HTR-8/SVneo (cell line): Measurements from ENCODE around the gene HLA-E.
A peak's percentile ranks its signal among the peaks of the same experiment; 100 is the strongest.
"Not testable (repeated sequence)": the region's sequence is repeated elsewhere in the genome, so short reads cannot be mapped to it uniquely, and the experiment has no call there.

Experiments used
- DNase-seq: peaks from one replicate; pipeline ENCODE4 v3.0.0; 2011; ENCODE audit warnings: low spot score, mixed read lengths; ENCODE audit not compliant: insufficient read length
- FAIRE-seq: peaks from 2 replicates; lab custom pipeline; 2011; peaks lifted over from hg19 to GRCh38; lab: Jason Lieb, UNC

Gene HLA-E

DNA sequence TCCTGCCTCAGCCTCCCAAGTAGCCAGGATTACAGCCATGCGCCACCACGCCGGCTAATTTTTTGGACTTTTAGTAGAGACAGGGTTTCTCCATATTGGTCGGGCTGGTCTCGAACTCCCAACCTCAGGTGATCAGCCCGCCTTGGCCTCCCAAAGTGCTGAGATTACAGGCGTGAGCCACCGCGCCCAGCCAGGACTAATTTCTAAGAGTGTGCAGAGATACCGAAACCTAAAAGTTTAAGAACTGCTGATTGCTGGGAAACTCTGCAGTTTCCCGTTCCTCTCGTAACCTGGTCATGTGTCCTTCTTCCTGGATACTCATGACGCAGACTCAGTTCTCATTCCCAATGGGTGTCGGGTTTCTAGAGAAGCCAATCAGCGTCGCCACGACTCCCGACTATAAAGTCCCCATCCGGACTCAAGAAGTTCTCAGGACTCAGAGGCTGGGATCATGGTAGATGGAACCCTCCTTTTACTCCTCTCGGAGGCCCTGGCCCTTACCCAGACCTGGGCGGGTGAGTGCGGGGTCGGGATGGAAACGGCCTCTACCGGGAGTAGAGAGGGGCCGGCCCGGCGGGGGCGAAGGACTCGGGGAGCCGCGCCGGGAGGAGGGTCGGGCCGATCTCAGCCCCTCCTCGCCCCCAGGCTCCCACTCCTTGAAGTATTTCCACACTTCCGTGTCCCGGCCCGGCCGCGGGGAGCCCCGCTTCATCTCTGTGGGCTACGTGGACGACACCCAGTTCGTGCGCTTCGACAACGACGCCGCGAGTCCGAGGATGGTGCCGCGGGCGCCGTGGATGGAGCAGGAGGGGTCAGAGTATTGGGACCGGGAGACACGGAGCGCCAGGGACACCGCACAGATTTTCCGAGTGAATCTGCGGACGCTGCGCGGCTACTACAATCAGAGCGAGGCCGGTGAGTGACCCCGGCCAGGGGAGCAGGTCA is at the start of gene HLA-E:
HLA-E (plus strand) TSS at position 429 of the 945 bp plus-strand sequence; CDS start at position 452, 23 bp downstream.
- DNase-seq (peak; percentile 97), FAIRE-seq (no peak)

DNA sequence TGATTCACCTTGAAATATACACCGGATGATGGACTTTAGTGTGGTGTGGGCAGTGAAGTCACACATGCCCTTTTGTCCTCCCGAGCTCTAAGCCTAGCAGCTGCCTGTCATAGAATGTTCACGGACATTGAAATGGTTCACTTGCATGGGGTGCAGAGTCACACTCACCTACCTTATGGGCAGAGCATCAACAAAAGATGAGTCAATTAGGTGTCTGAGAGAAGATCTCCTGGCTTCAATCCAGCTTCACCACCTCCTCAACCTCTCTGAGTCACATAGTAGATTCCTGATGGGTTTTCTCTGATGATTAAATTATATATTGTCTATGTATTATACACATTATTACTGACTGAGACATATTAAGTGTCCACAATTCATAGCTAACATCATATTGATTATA is 48.1 kb upstream of the HLA-E start:
- no peak for DNase-seq
- FAIRE-seq, result no peak

DNA sequence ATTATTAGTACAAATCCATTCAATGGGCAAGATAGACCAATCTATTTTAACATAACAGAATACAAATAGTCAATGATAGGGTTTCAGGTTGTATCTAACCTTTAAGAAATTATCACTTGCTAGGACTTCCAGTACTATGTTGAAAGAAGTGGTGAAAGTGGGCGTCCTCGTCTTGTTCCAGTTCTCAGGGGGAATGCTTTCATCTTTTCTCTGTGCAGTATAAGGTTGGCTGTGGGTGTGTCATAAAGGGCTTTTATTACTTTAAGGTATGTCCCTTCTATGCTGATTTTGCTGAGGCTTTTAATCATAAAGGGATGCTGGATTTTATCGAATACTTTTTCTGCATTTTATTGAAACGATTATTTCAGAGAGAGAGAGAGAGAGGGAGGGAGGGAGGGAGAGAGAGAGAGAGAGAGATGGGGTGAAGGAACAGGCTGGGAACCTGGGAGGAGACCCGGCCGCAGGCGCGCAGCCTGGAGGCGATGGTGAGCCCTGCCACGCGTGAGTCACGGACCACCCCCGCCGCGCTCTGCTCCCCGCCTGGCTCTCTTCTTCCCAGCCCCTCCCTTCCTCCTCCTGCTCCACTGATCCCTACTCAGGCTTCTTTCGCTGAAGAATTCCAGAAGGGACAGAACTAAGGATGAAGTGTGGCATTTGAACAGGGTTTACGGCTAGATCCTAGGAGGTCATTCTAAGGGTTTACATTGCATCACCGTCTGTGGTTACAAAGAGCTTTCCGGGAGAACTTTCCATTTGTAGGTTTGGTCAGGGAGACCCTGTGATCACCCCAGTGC is 45.5 kb upstream of the HLA-E start:
- FAIRE-seq, result peak; percentile 13
- DNase-seq, result no peak

DNA sequence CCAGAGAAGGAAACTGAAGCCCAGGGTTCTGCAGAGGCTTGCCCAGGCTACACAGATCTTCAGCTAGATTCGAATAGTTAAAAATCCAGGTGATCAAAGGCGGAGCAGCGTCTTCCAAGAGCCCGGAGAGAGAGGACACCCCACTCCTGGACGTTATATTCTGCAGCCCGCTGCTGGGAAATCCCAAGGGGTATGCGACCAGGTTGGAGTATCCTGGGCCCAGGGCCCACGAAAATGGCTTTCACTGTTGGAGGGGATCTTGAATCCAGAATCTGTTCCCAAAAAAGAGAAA is 44.9 kb upstream of the HLA-E start:
- DNase-seq (no peak), FAIRE-seq (no peak)

DNA sequence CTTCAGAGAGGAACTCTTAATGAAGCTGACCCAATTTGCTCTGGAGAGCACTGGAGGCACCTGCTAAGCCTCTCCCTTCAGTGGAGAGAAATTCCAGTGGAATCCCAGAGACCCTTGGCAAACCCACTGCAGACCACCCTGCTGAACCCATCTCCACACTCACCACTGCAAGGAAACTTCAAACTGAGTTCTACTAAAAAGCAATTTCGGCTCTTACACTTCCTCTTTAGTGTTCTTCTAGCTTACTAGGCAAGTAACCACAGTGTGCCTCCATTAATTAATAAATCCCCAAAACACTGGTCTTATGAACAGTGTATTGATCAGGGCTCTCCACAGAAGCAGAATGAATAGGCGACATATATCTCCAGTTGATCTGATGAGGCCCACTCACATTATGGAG is 43.0 kb upstream of the HLA-E start:
- FAIRE-seq, result no peak
- DNase-seq, result no peak

DNA sequence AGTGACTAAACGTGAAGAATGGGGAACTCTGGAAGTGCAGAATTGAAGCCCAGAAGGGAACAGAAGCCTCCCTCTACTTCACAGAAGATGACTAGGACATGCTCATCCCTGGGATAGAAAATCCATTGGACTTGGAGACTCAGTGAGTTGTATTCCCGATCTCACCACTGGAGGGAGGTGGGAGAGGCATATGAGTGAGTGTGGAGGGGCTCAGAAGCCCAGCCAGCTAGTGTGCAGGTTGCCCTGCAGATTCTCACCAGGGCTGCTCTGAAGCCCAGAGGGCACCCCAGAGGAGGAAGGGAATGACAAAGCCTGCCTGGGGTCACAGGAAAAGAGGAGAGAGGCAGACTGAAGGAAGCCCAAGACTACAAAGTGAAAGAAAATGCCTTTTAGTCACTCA is 42.1 kb upstream of the HLA-E start:
- FAIRE-seq (no peak), DNase-seq (no peak)

DNA sequence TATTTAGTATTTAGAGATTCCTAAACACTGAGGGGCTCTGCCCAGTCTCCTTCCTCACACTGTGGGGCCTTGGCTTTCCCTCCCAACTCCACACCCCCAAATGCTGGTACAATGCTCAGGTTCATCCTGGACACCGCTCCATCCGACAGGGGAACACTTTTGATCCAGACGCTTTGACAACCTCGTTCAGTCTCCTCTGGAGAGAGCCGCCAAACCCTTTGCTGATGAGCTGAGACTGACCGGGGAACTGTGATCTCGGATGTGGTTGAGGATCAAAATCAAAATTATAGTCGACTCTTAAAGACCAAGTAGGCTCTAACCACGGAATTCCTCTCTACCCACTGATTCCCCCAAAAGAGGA is 38.8 kb upstream of the HLA-E start:
- no peak for FAIRE-seq
- no peak for DNase-seq

DNA sequence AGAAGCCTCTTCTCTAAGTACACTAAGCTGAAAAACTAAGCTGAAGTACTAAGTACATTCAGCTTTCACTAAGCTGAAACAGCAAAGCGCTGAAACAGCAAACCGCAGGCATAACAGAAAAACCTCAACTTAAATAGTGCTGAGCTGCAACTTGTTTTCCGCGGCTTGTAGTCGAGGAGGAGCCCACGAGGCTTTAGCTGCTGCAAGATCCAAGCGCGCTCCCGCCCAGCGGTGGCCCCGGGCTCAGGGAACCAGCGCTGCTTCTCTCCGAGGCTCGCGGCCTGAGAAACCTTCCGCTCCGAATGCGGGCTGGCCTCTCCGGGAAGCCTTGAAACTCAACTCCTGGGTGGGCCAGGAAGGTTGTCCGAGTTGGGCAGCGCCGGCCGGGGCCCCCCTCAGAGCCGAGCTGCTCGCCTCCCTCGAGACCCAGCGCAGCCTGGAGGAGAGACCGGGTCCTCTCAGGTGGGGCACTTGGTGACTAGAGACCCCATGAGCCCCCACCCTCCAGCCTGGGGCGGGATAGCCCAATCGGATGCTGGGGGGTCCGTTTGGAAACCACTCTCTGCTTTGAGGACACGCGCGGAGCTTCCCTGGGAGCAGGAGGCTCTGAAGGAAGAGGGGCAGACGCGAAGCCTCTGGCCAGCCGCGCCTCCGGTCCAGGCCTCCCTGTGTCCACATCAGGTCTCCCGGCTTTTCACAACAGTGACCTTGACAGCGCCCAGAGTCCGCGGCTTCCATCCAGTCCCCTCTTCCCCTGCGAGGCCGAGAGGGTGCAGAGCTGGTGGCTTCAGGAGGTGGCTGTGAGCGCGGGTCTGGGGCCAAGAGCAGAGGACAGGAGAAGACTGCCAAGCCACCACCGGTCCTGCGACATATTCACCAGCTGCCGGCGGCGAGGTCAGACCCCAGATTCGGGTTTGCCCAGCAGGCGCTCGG is 38.1 kb upstream of the HLA-E start:
- DNase-seq (no peak), FAIRE-seq (no peak)

DNA sequence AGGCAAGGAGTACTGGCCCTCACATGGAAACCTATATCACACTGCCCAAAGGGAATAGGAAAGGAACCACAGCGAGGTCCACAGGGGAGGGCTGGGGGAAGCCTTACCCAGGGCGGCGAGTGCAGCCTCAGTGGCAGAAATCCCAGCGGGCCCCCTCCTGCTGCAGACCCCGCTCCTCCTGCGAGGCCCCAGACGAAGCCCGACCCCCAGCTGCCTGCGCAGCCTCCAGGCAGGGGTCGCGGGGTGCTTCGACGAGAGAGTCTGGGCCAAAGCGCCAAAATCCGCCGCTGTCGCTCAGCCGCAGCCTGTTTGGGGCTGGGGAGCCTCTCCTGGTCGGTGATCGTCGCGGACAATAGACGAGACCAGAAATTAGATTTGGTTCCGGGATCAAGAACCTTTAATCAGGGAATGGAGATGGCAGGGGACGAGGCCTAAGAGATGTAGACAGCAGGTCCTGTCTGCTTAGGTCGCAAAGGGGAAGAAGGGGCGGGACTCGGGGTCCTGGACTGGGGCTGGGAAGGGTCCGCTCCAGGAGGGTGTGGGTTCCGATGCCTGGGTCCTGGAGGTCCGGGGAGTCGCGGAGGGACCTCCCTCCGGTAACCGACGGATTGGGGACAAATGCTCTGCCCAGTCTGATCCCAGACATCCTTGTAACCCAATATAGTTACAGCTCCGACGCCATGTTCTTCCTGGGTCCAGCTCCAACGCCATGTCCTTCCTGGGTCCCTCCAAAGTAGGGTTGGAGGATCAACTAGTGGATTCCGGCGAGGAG is 36.4 kb upstream of the HLA-E start:
- FAIRE-seq (no peak), DNase-seq (no peak)

DNA sequence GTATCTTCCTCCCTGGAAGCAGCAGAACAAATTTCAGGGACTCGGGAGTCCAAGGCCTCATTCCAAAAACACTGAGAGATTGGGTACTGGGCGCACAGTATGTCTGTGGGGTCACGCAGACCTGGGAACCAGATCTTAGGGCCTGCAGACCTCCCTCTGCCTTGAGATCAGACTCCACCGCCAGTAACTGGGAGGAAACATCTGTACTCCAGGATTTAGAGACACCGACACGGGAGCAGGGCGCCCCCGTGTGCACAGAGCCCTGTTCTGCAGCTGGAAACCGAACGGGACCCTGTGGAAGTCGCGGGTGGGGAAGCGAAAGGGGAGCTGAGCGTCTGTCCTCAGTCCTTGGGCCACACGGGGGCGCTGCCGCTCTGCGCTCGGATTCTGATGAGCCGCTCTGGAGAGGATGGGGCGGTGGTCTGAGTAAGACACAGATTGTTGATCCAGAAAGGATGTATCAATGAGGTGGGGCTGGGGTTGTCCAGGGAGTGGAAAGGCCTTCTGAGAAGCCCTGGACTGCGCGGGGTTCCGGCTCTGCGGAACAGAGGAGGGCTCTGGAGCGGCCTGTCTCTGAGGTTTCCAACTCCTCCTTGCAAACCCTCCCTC is 35.7 kb upstream of the HLA-E start:
- DNase-seq (peak; percentile 95), FAIRE-seq (peak; percentile 77)

DNA sequence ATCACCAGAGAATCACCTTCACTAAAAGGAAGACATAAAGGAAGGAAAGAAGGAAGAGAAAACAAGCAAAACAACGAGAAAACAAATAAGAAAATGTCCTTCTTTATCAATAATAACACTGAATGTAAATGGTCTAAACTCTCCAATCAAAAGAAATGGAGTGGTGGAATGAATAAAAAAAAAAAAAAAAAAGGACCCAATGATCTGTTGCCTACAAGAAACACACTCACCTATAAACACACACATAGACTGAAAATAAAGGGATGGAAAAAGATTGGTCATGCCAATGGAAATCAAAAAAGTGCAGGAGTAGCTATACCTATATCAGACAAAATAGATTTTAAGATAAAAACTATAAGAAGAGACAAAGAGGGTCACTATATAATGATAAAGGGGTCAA is 30.2 kb upstream of the HLA-E start:
- FAIRE-seq (no peak), DNase-seq (no peak)

DNA sequence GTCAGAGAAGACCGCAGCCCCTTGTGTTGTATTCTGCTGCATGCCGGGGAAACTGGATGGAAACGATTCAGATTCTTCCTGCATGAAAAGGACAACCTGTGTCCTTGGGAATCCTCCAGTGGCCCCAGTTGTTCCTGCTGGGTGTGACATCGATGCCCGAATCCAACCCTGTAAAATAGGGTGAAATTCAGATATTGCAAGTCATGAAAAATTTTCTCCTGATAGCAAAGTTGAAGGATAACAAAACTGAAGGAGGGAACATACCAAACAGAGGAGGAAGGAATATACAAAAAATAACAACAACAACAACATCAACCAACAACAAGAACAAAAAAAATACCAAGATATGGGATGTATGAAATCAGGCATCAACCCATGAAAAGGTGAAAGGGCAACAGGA is 28.3 kb upstream of the HLA-E start:
- no peak for FAIRE-seq
- no peak for DNase-seq

DNA sequence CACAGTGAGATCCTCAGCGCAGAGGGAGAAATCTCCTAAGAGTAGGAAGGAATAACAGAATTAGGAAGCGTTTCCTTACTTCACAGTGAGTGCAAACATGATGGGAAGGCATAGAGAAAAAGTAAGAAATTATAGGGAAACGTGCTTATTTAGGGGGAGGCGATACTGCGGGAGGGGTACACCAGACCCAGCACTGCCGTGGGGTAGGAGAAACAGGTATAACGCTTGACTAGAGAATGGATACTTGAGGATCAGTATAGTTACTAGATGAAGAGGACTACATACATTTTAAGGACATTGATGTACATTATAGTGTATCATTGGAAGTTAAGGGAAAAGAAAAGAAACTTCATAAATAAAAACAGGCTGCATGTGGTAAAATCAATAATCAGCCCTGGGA is 26.8 kb upstream of the HLA-E start:
- FAIRE-seq (no peak), DNase-seq (no peak)

DNA sequence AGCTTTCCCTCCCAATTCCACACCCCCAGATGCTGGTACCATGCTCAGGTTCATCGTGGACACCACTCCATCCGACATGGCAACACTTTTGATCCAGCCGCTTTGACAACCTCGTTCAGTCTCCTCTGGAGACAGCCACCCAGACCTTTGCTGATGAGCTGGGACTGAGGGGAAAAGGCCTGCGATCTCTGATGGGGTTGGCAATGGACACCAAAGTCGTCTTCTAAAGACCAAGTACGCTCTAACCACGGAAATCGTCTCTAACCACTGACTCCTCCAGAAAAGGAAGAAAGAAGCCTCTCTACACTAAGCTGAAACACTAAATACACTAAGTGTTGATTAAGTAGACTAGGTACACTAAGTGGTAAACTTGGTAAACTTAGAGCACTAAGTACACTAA is 26.1 kb upstream of the HLA-E start:
- no peak for FAIRE-seq

DNA sequence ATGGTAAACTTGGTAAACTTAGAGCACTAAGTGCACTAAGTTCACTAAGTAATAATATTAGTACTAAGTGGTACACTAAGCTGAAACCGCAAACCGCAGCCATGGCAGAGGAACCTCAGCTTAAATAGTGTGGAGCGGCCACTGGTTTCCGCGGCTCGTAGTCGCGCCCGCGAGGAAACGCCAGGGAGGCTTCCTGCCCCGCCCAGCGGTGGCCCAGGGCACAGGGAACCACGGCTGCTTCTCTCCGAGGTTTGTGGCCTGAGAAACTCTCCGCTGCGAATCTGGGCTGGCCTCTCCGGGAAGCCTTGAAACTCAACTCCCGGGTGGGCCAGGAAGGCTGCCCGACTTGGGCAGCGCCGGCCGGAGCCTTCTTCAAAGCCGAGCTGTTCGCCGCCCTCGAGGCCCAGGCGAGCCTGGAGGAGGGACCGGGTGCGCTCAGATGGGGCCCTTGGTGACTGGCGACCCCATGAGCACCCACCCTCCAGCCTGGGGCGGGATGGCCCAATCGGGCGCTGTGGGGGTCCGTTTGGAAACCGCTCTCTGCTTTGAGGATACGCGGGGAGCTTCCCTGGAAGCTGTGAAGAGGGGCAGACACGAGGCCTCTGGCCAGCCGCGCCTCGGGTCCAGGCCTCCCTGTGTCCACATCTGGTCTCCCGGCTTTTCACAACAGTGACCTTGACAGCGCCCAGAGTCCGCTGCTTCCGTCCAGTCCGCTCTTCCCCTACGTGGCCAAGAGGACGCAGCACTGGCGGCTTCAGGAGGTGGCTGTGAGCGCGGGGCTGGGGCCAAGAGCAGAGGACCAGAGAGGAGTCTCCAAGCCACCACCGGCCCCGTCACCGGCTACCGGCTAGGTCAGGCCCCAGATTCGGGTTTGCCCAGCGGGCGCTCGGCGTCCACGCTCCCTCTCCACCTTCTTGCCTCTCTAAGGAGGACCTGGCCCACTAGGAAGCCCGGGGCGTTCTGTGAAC is 25.4 kb upstream of the HLA-E start:
- no peak for DNase-seq

More for the DNA sequence above, 26.1 kb upstream of the HLA-E start:
- no peak for DNase-seq

DNA sequence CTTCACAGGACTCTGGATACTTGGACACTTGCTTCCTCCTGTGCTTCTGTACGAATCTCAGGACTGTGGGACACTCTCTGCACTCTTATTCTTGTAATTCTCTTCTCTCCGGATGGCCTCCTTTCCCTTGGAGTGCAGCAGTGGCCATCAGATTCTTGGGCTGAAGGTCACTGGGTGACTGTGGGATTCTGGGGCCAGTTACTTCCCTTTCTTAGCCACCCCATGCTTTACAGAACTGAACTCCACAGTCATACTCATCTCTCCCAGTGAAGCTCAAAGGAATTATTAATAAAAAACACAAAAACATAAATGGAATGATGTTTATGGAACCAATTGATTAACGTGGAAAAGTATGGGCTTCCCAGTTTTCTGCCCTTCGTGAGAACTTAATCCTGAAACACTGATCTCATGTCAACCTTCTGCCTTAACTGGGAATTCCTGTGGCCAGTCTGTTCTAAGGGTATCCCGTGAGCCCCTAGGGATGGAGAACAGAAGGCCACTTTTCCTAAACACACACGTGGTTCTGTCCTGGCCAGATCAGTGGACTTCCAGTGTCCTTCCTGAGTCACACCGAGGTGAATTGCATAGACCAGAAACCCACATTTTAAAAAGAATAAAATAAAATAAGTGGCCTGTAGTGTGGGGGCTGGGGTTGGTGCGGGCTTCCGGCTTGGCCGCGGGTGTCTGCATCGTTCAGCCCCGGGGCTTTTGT is 23.6 kb upstream of the HLA-E start:
- no peak for FAIRE-seq
- no peak for DNase-seq

More for the DNA sequence above, 25.4 kb upstream of the HLA-E start:
- FAIRE-seq, result no peak

DNA sequence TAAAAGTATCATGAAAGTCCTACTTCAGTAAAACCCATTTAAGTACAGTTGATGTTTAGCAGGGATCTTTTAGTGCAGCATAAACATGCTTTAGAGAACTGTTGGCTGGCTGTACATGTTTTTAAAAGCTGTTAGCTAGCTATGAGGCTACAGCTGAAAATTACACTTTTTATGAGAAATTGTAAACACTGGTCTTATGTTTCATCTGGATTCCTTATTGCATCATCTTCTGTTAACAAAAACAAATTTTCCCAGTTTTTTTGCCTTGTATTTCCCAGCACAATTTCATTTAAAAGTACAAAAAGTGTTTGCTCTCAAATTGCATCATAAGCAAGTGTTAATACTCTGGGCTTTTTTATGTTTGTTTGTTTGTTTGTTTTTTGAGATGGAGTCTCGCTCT is 18.3 kb upstream of the HLA-E start:
- DNase-seq (no peak), FAIRE-seq (no peak)

DNA sequence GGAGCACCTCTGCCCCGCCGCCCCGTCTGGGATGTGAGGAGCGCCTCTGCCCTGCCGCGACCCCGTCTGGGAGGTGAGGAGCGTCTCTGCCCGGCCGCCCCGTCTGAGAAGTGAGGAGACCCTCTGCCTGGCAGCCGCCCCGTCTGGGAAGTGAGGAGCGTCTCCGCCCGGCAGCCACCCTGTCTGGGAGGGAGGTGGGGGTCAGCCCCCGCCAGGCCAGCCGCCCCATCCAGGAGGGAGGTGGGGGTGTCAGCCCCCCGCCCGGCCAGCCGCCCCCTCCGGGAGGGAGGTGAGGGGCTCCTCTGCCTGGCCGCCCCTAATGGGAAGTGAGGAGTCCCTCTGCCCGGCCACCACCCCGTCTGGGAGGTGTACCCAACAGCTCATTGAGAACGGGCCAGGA is 14.2 kb upstream of the HLA-E start:
- not testable (repeated sequence) for DNase-seq, FAIRE-seq
